ENCODE data around the gene TTLL5. TPM values are rescaled to one million over a fixed set of nuclear protein-coding genes. Genes with fewer than 3 reads are reported as not detected.

Gene TTLL5
- polyA plus RNA-seq, 3 donors: 29.4 to 36.6 (median 32.7) TPM

- DNase-seq (ENCODE audit: extremely low read depth in 1 of 11, low read depth in 9 of 11, low spot score in 4 of 11): no peak
Measured at GRCh38 chr14:75769047-75769685, 108.1 kb downstream of the TTLL5 start.

- DNase-seq (ENCODE audit: extremely low read depth in 1 of 11, low read depth in 9 of 11, low spot score in 4 of 11): no peak
Measured at GRCh38 chr14:75770635-75771034, 109.6 kb downstream of the TTLL5 start.

- no peak for DNase-seq (ENCODE audit: extremely low read depth in 1 of 11, low read depth in 9 of 11, low spot score in 4 of 11)
Measured at GRCh38 chr14:75771595-75771994, 110.5 kb downstream of the TTLL5 start.

- DNase-seq (ENCODE audit: extremely low read depth in 1 of 11, low read depth in 9 of 11, low spot score in 4 of 11): no peak
Measured at GRCh38 chr14:75773046-75773445, 112.0 kb downstream of the TTLL5 start.

GRCh38 chr14:75781096-75781495 lies 120.0 kb downstream of the TTLL5 start:
- no peak for DNase-seq (ENCODE audit: extremely low read depth in 1 of 11, low read depth in 9 of 11, low spot score in 4 of 11)

- DNase-seq (ENCODE audit: extremely low read depth in 1 of 11, low read depth in 9 of 11, low spot score in 4 of 11): no peak
Measured at GRCh38 chr14:75783184-75783583, 122.1 kb downstream of the TTLL5 start.

- DNase-seq (ENCODE audit: extremely low read depth in 1 of 11, low read depth in 9 of 11, low spot score in 4 of 11): no peak
Measured at GRCh38 chr14:75783602-75784313, 122.7 kb downstream of the TTLL5 start.

GRCh38 chr14:75784314-75784686 lies 123.3 kb downstream of the TTLL5 start:
- no peak for DNase-seq (ENCODE audit: extremely low read depth in 1 of 11, low read depth in 9 of 11, low spot score in 4 of 11)

GRCh38 chr14:75793806-75794205 lies 132.8 kb downstream of the TTLL5 start:
- no peak for DNase-seq (ENCODE audit: extremely low read depth in 1 of 11, low read depth in 9 of 11, low spot score in 4 of 11)

- DNase-seq (ENCODE audit: extremely low read depth in 1 of 11, low read depth in 9 of 11, low spot score in 4 of 11): peak in 1 of 11 donors; percentile 17
Measured at GRCh38 chr14:75794615-75795038, 133.6 kb downstream of the TTLL5 start.

- no peak for DNase-seq (ENCODE audit: extremely low read depth in 1 of 11, low read depth in 9 of 11, low spot score in 4 of 11)
Measured at GRCh38 chr14:75800792-75801191, 139.7 kb downstream of the TTLL5 start.

- no peak for DNase-seq (ENCODE audit: extremely low read depth in 1 of 11, low read depth in 9 of 11, low spot score in 4 of 11)
Measured at GRCh38 chr14:75802486-75802885, 141.4 kb downstream of the TTLL5 start.

GRCh38 chr14:75803765-75804164 lies 142.7 kb downstream of the TTLL5 start:
- DNase-seq (ENCODE audit: extremely low read depth in 1 of 11, low read depth in 9 of 11, low spot score in 4 of 11): no peak

GRCh38 chr14:75804570-75805275 lies 143.7 kb downstream of the TTLL5 start:
- DNase-seq (ENCODE audit: extremely low read depth in 1 of 11, low read depth in 9 of 11, low spot score in 4 of 11): no peak

- no peak for DNase-seq (ENCODE audit: extremely low read depth in 1 of 11, low read depth in 9 of 11, low spot score in 4 of 11)
Measured at GRCh38 chr14:75805646-75806045, 144.6 kb downstream of the TTLL5 start.

- no peak for DNase-seq (ENCODE audit: extremely low read depth in 1 of 11, low read depth in 9 of 11, low spot score in 4 of 11)
Measured at GRCh38 chr14:75806352-75806832, 145.3 kb downstream of the TTLL5 start.

- no peak for DNase-seq (ENCODE audit: extremely low read depth in 1 of 11, low read depth in 9 of 11, low spot score in 4 of 11)
Measured at GRCh38 chr14:75807667-75808360, 146.8 kb downstream of the TTLL5 start.

GRCh38 chr14:75811136-75811829 lies 150.2 kb downstream of the TTLL5 start:
- no peak for DNase-seq (ENCODE audit: extremely low read depth in 1 of 11, low read depth in 9 of 11, low spot score in 4 of 11)

All from renal cortex interstitium (tissue), 11 donors.